Adrenal gland (tissue), 5 donors: ENCODE measurements around the gene SKOR1.

Experiments
- POLR2A ChIP-seq, 2 donors: fragments of 450-650 bp; IDR thresholded peaks; one replicate each; pipeline ENCODE4 v1.6.1; 2017; ENCODE audit warnings: antibody characterized with exemption in 2 of 2, mild to moderate bottlenecking in 2 of 2, moderate library complexity in 1 of 2
- TF ChIP-seq, protein P1 (sequence below), 6 experiments: fragments of 450-650 bp in 4 of 6; fragments of 200-600 bp in 2 of 6; sonication (generic) in 1 of 6; IDR thresholded peaks; 1 replicate in 5 of 6; 2 replicates in 1 of 6; pipeline versions ENCODE4 v1.5.1 to v1.8.0; 2016 to 2021; ENCODE audit warnings: antibody characterized with exemption in 6 of 6, mild to moderate bottlenecking in 2 of 6, moderate library complexity in 1 of 6
- donor health status: DM: no; HTN: no; CAD: no.

DNA sequence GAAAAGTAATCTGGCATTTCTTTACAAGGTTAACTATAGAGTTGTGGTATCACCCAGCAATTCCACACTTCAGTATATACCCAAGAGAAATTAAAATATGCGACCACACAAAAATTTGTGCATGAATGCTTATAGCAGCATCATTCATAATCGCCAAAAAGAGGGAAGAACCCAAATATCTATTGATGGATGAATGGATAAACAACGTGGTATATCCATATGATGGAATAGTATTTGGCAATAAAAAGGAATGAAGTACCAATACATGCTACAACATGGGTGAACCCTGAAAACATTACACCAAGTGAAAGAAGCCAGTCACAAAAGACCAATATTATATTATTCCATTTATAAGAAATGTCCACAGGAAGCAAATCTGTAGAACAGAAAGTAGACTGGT, 8.6 kb upstream of the SKOR1 start:
- TF ChIP-seq POLR2A (IDR thresholded peaks at IDR 0.05), result no peak
- TF ChIP-seq, protein P1, sequence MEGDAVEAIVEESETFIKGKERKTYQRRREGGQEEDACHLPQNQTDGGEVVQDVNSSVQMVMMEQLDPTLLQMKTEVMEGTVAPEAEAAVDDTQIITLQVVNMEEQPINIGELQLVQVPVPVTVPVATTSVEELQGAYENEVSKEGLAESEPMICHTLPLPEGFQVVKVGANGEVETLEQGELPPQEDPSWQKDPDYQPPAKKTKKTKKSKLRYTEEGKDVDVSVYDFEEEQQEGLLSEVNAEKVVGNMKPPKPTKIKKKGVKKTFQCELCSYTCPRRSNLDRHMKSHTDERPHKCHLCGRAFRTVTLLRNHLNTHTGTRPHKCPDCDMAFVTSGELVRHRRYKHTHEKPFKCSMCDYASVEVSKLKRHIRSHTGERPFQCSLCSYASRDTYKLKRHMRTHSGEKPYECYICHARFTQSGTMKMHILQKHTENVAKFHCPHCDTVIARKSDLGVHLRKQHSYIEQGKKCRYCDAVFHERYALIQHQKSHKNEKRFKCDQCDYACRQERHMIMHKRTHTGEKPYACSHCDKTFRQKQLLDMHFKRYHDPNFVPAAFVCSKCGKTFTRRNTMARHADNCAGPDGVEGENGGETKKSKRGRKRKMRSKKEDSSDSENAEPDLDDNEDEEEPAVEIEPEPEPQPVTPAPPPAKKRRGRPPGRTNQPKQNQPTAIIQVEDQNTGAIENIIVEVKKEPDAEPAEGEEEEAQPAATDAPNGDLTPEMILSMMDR (IDR thresholded peaks at IDR 0.05), result no peak
